ENCODE results near the gene GPR151. TPM values are rescaled to one million over a fixed set of nuclear protein-coding genes. Genes with fewer than 3 reads are reported as not detected.

GPR151 gene
- total and polyA plus RNA-seq, 2 of the 13 experiments (the other 11 are each of a cell fraction or from before 2014, with no cell fraction given): not detected

GRCh38 chr5:146541958-146542849 is 26.2 kb upstream of the GPR151 start (continued):
- TF ChIP-seq SMC3 (IDR thresholded peaks at IDR 0.05; ENCODE audit: low read length) (peak; percentile 39), HINFP (CRISPR knock-in tag; IDR thresholded peaks at IDR 0.05; ENCODE audit: low read depth) (peak; percentile 91), CHCHD3 (CRISPR knock-in tag; IDR thresholded peaks at IDR 0.05) (no peak), ZNF746 (CRISPR knock-in tag; IDR thresholded peaks at IDR 0.05) (no peak), KIAA2018 (CRISPR knock-in tag; IDR thresholded peaks at IDR 0.05; ENCODE audit: borderline replicate concordance) (no peak), TEF (CRISPR knock-in tag; IDR thresholded peaks at IDR 0.05) (no peak), ZNF142 (CRISPR knock-in tag; IDR thresholded peaks at IDR 0.05) (no peak)
